Fibroblast of pulmonary artery (primary cell): ENCODE results near the gene COL2A1.

ENCODE experiments used
- DNase-seq: peaks from one replicate; pipeline ENCODE4 v3.0.0-alpha.2; 2010; ENCODE audit warnings: low read depth
- H3K4me3 ChIP-seq: replicated peaks from 2 replicates; pipeline ENCODE4 v1.5.1; 2011; ENCODE audit warnings: low read depth, mild to moderate bottlenecking, control low read depth, low read length, moderate library complexity
- TF ChIP-seq, protein P1 (sequence below): IDR thresholded peaks from 2 replicates; pipeline ENCODE4 v1.5.1; 2011; ENCODE audit warnings: mild to moderate bottlenecking, control low read depth, low read length, inconsistent platforms; ENCODE audit errors: missing control alignments

COL2A1 gene

DNA sequence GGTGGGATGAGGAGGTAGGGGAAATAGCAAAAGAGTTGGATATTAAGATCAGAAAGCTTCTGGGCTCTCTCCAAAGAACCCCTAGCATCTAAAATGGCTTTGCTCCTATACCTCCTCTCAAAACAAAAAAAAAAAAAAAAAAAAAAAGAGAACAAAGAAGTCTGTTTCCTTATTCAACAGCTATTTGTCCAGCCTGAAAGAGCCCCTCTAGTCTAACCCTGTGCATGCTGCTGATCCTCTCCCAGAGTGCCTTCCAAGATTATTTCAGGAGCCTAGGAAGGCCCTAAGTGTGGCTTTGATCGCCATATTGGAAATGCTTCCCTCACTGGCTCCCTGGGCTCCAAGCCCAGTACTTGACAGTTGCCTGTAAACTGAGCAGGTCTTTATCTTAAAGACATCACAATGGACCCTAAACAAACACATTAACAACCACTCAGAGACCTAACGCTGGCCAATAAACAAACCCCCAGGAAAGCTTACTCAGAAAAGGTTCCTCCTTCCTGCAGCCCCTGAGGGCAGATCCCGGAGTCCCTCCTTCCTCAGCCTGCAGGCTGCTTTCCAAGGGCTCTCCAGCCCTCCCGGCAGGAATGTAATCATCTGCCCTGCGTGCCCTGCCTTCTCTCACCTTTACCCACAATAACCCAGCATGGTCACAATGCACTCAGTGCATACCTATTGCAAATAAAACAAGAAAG is 17.4 kb upstream of the COL2A1 start:
- TF ChIP-seq, protein P1, sequence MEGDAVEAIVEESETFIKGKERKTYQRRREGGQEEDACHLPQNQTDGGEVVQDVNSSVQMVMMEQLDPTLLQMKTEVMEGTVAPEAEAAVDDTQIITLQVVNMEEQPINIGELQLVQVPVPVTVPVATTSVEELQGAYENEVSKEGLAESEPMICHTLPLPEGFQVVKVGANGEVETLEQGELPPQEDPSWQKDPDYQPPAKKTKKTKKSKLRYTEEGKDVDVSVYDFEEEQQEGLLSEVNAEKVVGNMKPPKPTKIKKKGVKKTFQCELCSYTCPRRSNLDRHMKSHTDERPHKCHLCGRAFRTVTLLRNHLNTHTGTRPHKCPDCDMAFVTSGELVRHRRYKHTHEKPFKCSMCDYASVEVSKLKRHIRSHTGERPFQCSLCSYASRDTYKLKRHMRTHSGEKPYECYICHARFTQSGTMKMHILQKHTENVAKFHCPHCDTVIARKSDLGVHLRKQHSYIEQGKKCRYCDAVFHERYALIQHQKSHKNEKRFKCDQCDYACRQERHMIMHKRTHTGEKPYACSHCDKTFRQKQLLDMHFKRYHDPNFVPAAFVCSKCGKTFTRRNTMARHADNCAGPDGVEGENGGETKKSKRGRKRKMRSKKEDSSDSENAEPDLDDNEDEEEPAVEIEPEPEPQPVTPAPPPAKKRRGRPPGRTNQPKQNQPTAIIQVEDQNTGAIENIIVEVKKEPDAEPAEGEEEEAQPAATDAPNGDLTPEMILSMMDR, result no peak
- no peak overlapping the region for H3K4me3 ChIP-seq
- DNase-seq, result no peak

DNA sequence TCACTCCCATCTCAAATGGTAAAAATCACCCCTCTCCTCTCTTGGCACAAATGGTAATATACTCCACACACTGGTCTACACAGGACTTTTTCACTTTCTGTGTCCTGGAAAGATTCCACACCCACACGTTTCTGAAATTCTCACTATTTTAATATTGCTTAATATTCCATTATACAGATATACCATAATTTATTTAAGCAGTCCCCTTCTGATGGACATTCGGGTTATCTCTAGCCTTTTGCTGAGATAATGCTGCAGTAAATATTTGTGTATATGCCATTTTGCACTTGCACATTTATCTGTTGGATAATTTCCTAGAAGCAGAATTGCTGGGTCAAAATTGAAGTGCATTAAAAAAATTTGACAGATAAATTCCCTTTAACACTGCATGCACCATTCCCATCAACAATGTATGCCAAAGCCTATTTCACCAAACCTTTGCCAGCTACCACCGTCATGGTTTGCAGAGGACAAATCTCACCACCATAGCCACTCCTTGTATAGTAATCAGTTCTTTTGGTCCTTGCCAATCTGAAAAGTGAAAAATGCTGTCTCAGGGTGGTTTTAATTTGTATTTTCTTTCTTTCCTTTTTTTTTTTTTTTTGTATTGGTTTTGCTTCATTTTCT is 15.5 kb upstream of the COL2A1 start:
- no peak overlapping the region for H3K4me3 ChIP-seq
- TF ChIP-seq, protein P1, result no peak
- no peak for DNase-seq

DNA sequence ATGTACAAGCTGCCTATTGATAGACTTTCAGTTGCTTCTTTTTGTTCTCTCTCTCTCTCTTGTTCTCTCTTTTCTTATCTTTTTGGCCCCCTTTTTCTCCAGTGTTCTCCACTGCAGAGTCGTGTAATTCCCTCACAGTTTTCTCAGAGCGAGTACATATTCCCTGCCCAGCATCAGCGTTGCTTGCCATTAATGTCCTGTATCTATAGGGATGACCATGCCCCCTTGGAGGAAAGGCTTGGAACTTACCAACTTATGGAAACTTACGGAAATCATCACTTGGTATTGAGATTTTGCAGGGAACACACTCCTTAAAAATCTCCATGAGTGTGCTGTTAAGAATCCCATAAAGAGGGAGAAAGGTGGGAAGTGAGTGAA is 14.3 kb upstream of the COL2A1 start:
- TF ChIP-seq, protein P1, result no peak
- no peak overlapping the region for H3K4me3 ChIP-seq
- no peak for DNase-seq

DNA sequence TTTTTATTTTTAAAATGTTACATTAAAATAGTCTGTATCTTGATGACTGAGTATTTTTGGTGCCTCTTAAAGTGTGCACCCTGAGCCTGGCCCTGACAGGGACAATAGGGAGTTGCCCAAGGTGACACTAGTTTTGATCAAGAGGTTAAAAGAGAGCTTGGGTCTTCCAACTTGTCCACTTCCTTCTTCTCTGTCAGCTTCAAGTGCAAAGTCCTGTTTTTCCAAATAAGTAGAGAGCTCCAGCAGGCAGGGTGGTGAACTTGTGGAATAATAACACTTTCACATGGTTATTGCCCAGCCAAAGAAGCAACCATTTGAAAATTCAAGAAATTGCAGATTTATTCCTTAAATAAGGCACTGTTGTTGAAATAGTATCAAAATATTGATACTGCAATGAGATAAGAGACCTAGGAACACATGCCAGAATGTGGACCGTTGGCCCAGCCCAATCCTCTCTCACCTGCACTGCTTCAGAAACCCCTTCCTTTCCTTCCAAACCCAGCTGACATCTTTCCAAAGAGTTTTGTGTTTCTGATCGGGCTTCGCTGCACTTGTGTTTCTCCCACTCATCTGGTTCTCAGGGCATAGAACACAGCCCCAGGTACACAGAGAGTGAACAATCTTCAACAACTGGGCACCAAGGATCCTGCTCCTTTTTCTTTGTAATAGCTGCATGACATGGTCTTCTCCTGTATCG is 13.8 kb upstream of the COL2A1 start:
- DNase-seq, result no peak
- TF ChIP-seq, protein P1, result no peak
- H3K4me3 ChIP-seq, result no peak overlapping the region

DNA sequence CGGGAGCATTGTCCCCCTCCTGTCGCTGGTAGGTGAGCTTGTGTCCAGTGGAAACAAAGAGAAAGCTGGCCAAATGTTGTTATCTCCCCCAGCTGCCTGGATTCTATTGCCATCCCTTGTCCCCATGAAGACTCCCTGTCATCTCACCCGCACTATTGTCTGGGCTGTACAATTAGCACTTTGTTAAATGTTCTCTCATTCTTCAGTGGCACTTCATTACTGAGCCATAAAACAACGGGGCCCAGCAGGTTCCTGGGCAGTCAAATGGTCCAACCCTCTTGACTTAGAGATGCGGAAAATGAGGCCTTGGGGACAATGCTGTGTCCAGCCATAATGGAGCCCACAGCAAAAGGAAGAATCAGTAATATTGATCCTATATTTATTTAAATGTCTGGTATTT is 13.2 kb upstream of the COL2A1 start:
- TF ChIP-seq, protein P1, result no peak
- H3K4me3 ChIP-seq, result no peak overlapping the region
- DNase-seq, result no peak

DNA sequence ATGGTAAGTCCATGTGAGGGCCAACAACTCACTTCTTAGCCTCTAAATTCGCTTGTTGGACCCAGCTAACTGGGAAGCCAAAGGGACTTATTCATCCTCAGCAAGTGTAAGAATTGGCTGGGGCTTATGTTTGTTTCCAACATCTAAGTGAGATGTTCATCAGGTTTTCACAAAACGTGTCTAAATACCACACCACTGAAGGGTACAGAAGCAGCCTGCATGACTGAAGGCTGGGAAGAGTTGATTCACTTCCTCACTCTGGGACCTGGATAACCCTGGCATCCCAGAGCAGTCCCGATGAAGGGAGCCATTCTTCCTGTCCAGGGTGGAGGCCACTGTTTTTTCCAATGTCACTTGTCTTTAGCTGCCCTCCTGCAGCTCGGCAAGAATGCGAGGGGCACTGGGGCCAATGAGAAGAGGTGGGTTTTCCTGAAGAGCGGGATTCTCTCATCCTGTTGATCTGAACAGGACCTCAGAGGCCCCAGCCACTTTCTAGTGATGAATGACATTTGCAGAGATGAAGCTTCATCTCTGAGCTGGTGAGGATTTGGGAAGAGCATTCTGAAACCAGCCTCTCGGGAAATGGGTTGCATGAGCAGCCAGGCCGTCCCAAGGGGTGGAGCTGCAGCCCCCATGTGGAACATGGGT is 12.2 kb upstream of the COL2A1 start:
- TF ChIP-seq, protein P1, result no peak
- no peak overlapping the region for H3K4me3 ChIP-seq
- DNase-seq, result no peak
